Measurements from ENCODE around the gene ZNF740. TPM values are rescaled to one million over a fixed set of nuclear protein-coding genes. Genes with fewer than 3 reads are reported as not detected.

ZNF740 gene
- 46.8 TPM for total RNA-seq
- long read RNA-seq, full-length matches to known transcripts: 1 of 3 reads
- long read RNA-seq, partial matches to known transcripts: 0 of 3 reads
- long read RNA-seq, other reads (novel, unspliced or antisense): 2 of 3 reads

GRCh38 chr12:53180220-53180930, at the start of gene ZNF740, which contains the start of gene CSAD:
Gene ZNF740 (plus strand): TSS chr12:53180722. CDS start chr12:53181984, 1,262 bp downstream.
Gene CSAD (minus strand): TSS chr12:53180925. CDS start chr12:53173470, 7,455 bp downstream.
- no peaks in the 10 kb centered on the region for H3K27me3 ChIP-seq
- ATAC-seq: peak; percentile 98
- TF ChIP-seq CTCF (IDR thresholded peaks at IDR 0.05): no peak
- H3K9me3 ChIP-seq: no peaks in the 10 kb centered on the region
- H3K27ac ChIP-seq: peak within 1 kb of the TSS; percentile 93
- peaks cover 32% of the 10 kb centered on the region for H3K4me1 ChIP-seq
- H3K4me3 ChIP-seq: peak within 1 kb of the TSS; percentile 74
- DNase-seq: peak; percentile 99
- intact Hi-C loops (cut with DNase I): no loop called here
- H3K36me3 ChIP-seq: peaks cover 33% of the 10 kb centered on the region

GRCh38 chr12:53131844-53132243, 48.7 kb upstream of the ZNF740 start:
- TF ChIP-seq CTCF (IDR thresholded peaks at IDR 0.05): no peak
- H3K9me3 ChIP-seq: no peaks in the 10 kb centered on the region
- H3K27me3 ChIP-seq: no peaks in the 10 kb centered on the region
- no peak overlapping the region for H3K27ac ChIP-seq
- intact Hi-C loops (cut with DNase I): no loop called here
- no peaks in the 10 kb centered on the region for H3K4me1 ChIP-seq
- no peak for ATAC-seq
- no peak for DNase-seq
- H3K4me3 ChIP-seq: no peak overlapping the region
- no peaks in the 10 kb centered on the region for H3K36me3 ChIP-seq

GRCh38 chr12:53133722-53134121, 46.8 kb upstream of the ZNF740 start:
- Histone ChIP-seq H3K27ac (no peak overlapping the region), H3K27me3 (no peaks in the 10 kb centered on the region), H3K4me1 (no peaks in the 10 kb centered on the region), H3K4me3 (no peak overlapping the region), H3K9me3 (peaks cover 6% of the 10 kb centered on the region), H3K36me3 (no peaks in the 10 kb centered on the region)
- no peak for DNase-seq
- intact Hi-C loops (cut with DNase I): no loop called here
- TF ChIP-seq CTCF (IDR thresholded peaks at IDR 0.05): no peak
- no peak for ATAC-seq

GRCh38 chr12:53143355-53143754, 37.2 kb upstream of the ZNF740 start:
- H3K27ac ChIP-seq: no peak overlapping the region
- no peaks in the 10 kb centered on the region for H3K36me3 ChIP-seq
- H3K9me3 ChIP-seq: no peaks in the 10 kb centered on the region
- no peak overlapping the region for H3K4me3 ChIP-seq
- H3K4me1 ChIP-seq: no peaks in the 10 kb centered on the region
- intact Hi-C loops (cut with DNase I): no loop called here
- ATAC-seq (no peak), DNase-seq (no peak)
- no peaks in the 10 kb centered on the region for H3K27me3 ChIP-seq
- no peak for TF ChIP-seq CTCF (IDR thresholded peaks at IDR 0.05)

GRCh38 chr12:53145383-53146260, 34.9 kb upstream of the ZNF740 start:
- ATAC-seq (no peak), DNase-seq (no peak)
- Histone ChIP-seq H3K4me1 (no peaks in the 10 kb centered on the region), H3K4me3 (no peak overlapping the region), H3K27ac (no peak overlapping the region), H3K9me3 (no peaks in the 10 kb centered on the region), H3K36me3 (no peaks in the 10 kb centered on the region), H3K27me3 (no peaks in the 10 kb centered on the region)
- TF ChIP-seq CTCF (IDR thresholded peaks at IDR 0.05): no peak
- intact Hi-C loops (cut with DNase I): no loop called here

Measured in upper lobe of right lung (tissue), 1 donor.